HG03175 (cell line): Measurements from ENCODE around the gene AGBL1.
"Not testable (repeated sequence)": the region's sequence is repeated elsewhere in the genome, so short reads cannot be mapped to it uniquely, and the experiment has no call there.

Source experiments
- ATAC-seq: cut with Tn5 transposase; IDR thresholded peaks from one replicate; pipeline ENCODE4 v1.9.1; 2021; ENCODE audit warnings: mild to moderate bottlenecking, moderate library complexity; ENCODE audit not compliant: unreplicated experiment

The AGBL1 gene

DNA sequence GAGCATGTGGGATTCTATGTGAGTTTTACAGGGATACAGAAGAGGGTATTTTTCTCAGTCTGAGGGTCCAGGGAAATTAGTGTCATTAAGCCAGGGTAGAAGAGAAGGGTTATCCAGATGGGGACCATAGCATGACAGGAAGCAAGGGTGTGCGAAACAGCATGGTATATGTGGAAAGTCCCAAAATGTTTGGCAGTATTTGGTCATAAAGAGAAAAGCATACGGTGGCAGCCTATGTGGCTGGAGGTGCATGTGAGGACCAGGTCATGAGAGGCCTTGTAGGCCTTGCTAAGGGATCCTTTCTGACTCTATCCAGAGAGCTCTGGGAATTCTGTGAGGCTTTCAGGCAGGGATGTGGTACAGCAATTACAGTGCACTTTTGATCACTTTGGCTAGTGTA, 411.4 kb downstream of the AGBL1 start:
- no peak for ATAC-seq

DNA sequence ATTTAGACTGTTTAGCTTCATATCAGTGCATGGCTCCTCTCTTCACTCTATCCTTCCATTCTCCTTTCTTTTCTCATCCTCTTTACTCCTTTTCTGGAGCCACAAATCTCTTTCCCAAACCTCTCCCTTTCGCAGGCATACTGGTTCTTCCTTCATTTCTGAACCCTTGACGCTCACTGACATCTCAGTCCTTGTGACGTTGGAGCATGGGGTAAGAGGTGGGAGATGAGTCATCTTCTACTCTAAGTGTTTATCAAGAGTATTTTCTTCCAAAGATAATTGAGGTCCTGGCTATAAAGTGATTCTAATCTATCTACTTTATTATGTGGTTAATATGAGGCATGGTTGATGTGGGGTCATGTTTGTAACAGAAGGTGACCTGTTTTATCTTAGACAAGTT, 414.2 kb downstream of the AGBL1 start:
- ATAC-seq = no peak

DNA sequence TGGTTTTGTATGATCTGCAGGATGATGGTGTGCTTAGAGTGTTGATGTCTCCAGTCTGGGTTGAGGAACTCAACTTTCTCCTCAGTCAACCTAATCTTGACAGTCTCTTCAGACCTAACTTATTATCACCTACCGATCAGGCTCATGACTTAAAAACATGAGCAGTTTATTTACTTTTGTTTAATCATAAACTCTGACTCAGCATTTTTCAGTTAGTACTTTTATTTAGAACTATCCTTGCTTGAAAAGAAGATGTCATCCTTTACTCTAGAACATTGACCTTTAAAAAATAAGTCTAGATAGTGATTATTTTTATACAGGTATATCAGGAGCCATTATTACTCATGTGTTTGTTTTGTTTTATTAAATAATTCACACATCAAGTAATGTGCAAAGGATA, 414.8 kb downstream of the AGBL1 start:
- ATAC-seq = no peak

DNA sequence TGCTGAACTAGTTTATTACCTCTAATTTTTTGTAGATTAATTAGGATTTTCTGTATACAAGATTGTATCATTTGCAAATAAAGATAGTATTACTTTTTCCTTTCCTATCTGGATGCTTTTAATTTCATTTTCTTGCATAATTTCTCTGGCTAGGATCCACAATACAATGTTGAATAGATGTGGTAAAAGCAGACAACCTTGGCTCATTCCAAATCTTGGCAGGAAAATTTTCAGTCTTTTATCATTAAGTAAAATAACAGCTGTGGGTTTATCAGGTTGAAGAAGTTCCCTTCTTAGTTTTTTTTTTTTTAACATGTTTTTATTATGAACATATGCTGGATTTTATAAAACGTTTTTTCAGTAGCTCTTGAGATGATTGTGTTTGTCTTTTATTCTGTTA, 422.6 kb downstream of the AGBL1 start:
- ATAC-seq = no peak

DNA sequence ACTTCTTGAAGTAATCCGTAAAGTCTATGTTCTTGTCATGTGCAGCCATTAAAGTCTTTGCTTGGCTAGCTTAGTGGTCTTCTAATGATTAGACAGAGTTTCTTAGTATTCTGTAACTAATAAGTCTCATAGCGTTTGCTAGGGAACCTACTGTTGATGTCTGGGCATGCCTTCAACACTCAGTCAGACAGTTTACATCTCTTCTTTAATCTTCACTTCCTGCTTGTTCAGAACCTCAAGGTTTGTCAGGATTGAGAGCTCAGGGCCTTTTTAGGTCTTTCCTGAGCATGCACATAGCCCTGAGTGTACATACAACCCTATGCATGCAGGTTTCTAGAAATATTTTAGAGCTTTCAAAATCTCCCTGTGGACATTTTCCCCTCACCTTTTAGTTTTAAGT, 426.3 kb downstream of the AGBL1 start:
- no peak for ATAC-seq

DNA sequence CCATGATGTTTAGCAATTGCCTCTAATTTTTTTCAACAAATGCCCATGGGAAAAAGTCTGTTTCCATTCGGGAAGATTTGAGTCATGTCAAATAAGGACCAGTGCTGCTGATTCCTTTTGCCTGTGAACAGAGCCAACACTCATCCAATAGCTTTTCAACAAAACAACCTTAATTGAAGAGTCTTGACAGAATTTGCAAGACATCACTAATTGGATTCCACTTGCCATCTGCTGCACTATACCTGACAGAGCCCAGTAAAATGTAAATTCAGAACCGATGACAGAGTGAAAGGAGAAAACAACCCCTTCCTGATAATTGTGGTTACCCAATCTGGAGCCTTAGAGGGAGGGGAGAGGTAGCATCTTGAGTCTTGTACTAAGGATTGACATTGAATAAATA, 426.7 kb downstream of the AGBL1 start:
- no peak for ATAC-seq

DNA sequence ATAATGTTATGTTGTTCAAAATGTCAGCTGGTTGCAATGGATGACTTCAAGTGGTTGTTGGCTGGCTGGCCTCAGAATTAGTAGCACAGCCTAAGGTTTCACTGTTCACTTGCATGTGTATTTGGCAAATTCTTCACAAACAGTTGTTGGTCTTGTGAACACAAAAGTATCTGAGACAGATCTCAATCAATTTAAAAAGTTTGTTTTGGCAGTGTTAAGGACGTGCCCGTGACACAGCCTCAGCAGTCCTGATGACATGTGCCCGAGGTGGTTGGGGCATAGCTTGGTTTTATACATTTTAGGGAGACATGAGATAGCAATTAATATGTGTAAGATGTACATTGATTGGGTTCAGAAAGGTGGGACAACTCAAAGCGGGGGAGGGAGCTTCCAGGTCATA, 436.0 kb downstream of the AGBL1 start:
- ATAC-seq = no peak

DNA sequence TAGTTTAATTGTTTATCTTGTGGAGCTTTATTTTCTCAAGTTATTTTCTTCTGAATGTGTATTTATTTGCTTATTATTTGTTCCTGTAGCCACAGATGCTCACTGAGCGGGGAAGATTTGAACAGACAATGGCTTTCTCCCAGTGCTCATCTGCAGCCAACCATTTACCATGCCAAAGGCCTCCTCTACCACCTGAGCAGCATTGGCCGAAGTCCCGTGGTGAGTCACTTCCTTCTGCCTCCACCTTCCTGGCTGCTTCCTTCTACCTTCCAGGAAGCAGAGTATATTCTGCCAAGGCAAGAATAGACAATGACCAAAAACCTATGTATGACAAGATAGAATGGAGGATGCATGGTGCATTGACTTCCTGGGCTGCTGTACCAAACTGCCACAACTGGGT, 443.1 kb downstream of the AGBL1 start:
- no peak for ATAC-seq

DNA sequence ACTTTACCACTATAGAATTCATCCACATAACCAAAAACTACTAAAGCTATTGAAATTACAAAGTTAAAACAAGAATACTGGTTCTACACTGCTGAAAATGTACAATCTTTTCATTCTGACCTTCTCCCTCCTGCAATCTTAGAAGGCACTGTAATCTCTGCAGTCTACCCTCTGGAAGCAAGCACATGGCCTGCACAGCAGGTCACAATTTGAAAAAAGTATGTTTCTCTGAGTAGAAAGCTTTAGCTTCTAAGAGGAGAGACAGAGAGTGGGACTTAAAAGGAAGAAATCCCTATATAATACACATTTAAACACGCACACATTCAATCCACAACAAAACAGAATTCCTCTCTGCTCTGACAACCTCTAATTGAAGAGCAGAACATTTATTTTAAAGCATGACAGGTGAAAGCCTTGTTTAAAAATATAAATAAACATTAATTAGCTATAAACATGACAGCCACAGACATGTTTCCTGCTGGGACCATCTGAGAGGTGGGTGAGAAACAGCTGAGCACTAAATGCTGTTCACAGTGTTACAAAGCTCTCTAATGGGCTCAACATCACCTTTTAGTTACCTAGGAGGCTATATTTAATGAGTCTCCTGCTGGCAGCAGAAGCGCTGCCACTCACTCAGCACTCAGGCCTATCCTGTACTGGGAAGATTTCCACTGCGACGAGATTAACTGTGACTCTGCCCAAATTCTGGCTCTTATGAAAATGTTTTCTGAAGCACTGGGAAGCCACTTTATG, 447.4 kb downstream of the AGBL1 start:
- ATAC-seq = no peak

DNA sequence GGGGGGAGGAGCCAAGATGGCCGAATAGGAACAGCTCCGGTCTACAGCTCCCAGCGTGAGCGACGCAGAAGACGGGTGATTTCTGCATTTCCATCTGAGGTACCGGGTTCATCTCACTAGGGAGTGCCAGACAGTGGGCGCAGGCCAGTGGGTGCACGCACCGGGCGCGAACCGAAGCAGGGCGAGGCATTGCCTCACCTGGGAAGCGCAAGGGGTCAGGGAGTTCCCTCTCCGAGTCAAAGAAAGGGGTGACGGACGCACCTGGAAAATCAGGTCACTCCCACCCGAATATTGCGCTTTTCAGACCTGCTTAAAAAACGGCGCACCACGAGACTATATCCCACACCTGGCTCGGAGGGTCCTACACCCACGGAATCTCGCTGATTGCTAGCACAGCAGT, 448.4 kb downstream of the AGBL1 start:
- not testable (repeated sequence) for ATAC-seq

DNA sequence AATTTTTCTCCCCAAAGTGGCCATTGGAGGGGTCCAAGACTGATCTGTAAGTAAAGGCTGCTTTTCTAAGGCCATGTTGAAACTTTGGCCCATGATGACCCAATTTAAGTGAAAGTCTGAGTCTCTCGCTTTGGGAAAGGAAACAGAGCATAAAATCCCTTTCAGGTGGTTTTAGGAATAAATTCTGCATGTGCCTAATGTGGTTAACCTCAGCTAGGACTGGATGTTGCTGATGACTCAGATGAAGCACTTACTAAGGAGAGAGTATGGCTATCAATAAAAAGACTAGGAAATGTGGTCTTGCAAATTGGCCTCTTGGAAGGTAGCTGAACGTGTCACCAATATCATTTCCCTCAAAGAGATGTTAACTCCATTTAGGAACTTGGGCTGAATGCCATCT, 458.5 kb downstream of the AGBL1 start:
- ATAC-seq = no peak

DNA sequence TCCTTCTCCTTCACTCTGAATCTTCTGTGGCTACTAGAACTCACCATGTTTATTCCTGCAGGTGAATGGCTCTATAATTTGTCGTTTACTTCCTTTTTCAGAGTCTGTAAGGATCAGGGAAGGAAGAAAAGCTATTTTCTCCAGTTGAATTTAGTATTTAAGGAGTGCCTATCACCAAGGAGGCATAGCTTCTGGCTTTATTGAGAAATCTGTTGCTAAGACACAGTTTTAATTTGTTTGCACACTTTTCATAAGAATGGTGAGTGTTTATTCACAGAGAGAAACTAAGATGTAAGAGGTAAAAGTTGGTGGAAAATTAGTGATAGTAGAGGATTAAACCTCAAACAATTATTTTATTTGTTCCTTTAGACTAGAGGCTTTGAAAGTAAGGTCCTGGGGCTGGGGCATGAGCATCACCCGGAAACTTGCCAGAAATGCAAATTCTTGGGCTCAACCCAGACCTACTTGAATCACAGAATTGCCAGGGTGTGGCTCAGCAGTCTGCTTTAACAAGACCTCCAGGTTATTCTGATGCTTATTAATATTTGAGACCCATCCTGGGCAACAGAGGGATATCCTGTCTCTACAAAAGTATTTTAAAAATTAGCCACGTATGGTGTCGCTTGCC, 461.3 kb downstream of the AGBL1 start:
- no peak for ATAC-seq

DNA sequence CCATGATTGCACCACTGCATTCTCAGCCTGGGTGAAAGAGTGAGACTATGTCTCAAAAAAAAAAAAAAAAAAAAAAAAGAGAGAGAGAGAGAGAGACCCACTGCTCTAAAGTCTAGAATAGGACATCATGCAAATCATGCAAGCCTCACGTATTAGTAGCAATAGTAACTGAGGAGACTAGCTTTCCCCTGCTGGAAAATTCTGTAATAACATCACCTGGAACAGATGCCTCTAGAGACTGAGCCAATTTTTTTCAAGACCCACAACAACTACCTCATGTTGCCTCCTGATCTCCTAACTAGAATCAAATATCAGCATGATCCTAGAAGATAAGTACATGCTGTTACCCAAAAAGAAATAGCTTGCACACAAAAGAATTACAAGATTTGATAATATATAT, 461.9 kb downstream of the AGBL1 start:
- ATAC-seq = no peak

DNA sequence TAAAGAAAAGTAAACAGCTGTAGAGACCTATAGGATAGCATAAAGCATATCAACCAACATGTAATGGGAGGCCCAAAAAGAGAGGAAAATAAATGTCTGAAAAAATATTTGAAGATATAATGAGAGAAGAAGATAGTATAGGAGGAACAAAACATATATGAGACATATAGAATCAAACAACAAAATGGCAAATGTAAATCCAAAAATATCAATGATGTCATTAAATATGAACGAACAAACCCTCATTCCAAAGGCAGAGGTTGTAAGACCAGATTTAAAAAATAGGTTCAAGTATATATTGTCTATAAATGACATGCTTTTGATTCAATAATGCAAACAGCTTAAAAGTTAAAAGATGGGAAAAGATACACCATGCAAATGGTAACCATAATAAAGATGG, 470.4 kb downstream of the AGBL1 start:
- ATAC-seq = no peak

DNA sequence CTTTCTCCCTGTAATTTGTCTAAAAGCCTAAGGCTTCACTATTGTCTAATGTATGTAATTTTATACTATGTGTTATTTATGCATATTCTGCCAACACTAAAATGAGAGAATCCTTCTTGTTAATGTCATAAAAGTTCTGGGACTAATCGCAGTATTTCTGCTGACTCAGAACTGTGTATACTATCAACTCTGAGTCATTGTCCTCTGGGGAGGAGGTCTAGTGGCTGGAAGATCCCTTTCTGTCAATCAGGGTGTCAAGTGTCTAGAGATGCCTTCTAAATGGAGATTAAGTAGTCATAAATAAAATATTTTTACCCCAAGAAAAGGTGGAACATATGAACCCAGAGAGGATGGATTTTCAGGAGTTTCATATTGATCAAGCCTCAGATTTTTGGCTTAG, 473.4 kb downstream of the AGBL1 start:
- ATAC-seq = no peak

DNA sequence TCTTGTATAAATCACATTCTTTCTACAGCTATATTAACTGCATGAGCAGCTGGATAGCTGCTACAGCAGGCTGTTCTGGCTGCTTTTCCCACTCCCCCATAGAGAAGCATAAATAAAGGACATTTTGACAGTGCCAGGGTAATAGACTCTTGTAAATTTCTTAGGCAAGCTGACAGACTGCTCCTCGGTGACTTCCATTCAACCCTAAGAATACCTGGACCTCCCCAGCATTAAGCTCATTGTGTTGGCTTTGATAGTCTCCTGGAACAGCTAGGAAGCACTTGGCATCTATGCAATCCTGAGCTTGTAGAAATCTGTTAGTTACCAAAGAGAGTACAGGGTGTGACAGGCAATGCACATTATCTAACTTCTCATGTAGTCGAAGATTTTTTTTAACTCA, 475.4 kb downstream of the AGBL1 start:
- ATAC-seq = no peak

DNA sequence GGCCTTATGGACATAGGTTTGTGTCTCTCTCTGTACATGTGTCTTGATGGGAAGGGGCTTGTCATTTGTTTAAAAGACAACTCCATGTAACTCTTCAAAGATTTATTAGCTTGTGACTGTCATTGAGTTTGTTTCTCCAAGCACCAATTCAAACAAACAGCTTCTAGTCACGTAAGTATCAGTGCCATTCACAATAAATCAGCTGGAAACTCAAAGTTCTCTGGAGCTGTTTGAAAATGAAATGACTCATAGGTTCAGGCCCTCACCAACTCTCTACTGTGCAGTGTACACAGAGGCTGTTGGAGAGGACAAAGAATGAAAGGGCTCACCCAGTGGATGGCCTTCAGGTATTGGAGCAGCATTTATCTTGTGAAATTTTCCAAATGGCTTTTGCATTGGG, 476.3 kb downstream of the AGBL1 start:
- ATAC-seq = no peak

DNA sequence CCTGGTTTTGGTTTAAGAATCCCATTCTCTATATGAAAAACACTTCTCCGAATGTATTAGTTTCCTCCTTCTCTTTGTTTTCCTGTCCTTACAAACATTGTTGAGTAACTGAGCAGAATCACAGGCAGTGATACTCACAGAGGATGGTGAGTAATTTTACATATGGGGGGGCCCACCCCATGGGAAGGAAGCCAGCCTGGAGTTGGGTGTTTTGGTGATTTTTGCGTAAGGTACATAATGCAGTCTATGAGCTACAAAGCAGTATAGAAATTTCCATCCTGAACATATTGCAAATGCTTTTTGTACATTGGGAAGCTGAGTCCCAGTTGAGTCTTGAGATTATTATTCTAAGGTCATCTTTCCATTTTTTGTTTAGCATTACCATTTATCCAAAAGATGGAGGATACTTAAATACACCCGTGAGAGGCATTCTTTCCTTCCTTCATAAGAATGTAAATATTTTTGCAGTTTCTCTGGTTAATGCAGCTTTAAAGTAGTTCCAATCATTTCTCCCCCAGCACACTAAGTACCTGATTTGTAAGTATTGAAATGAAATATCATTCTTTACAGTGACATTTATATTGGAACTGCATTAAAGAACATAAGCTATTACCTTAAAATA, 476.8 kb downstream of the AGBL1 start:
- no peak for ATAC-seq

DNA sequence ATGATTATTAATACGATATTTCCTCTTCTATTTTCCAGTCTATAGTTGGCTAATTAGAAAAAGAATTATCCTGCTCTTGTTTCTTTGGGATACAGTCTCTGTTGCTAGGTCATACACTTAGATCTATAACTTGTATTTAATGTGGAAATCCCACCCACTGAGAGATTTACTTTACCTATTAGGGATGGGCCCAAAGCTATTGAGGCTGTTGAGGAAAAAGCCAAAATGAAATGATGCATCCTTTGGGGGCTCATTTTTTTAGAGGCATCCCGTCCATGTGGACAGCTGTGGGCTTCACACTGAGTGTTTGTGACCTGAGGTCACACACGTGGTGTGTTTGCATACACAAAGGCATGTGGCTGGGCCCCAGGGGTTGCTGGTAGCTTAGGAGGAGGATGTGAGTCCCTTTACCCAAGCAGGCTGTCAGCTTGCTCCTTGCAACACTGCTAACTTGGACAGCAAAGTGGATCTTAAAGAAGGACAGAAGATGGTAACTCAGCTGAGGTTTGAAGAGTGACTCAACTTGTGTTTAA, 477.4 kb downstream of the AGBL1 start:
- no peak for ATAC-seq

DNA sequence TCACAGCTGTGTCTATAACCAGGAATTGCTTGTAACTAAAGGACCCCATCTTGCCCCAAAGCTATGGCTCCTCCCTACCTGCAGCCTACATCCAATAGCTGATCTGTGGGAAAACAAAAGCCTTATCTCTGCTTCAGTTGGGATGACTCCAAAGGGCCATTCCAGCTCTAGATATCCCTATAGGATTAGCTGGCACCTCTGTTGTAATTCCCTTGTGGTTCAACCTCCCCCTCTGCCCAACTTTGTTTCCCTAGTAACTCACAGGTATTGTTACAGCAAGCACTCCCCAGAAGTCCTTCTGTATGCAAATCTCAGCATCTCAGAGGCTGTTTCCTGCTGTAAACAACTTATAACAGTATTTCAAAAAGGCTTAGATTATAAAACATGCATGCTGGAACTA, 478.6 kb downstream of the AGBL1 start:
- no peak for ATAC-seq

DNA sequence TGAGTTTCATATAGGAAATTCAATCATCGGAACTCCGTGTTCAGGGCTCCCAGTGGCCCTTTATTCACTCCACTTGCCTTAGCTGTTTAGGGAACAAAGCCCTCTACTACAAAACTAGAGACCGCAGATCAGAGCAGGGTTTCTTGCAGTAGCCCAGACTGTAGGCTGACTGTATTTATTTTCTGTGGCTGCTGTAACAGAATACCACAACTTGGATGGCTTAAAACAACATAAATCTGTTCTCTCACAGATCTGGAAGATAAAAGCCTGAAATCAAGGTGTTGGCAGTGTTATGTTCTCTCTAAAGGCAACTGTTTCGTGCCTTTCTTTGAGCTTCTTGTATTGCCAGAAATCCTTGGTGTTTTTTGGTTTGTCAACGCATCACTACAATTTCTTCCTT, 479.0 kb downstream of the AGBL1 start:
- ATAC-seq = no peak

DNA sequence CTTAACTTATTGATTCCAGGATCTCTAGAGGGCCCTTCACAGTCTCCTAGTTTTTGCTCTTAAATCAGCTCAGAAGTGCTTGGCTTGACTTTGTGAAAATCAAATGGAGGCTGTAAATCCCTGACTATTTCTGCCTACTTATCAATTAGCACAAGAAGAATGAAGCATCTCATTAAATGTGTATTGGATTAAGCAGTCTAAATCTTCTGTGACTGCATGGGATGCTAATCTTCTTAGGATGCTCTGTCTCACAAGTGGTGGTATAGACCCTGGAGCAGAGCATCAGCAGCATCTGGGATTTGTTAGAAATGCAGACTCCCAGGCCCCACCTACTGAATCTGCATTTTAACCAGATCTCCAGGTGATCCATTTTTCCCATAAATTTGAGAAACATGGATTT, 488.7 kb downstream of the AGBL1 start:
- ATAC-seq = no peak
